Measurements from ENCODE around the gene ETV3.
"Not testable (repeated sequence)": the region's sequence is repeated elsewhere in the genome, so short reads cannot be mapped to it uniquely, and the experiment has no call there.

The ETV3 gene

DNA sequence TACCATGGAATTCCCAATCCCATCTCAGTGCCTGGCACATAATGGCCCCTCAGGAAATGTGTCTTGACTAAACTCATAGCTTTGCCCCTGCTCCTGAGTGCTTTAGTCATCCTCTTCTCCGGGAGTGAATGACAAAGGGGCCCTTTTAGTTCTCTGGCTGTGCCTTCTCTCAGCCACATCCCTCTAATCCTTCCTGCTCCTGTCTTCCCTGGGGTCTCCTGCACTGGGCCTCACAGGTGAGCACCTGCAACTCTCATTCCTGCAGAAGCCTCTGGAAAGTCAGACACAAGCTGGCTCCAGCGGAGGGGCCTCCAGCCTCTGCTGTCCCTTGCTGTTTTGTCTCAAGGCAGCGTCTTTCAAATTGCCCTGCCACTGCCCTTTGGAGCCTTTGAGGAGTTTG is 24.6 kb downstream of the ETV3 start:
- DNase-seq (ENCODE audit: low read depth in 2 of 2, low spot score in 1 of 2), result no peak

- no peak for DNase-seq (ENCODE audit: low read depth in 2 of 2, low spot score in 1 of 2)
These were observed 25.1 kb downstream of the ETV3 start for GRCh38 chr1:157113106-157113505.

DNA sequence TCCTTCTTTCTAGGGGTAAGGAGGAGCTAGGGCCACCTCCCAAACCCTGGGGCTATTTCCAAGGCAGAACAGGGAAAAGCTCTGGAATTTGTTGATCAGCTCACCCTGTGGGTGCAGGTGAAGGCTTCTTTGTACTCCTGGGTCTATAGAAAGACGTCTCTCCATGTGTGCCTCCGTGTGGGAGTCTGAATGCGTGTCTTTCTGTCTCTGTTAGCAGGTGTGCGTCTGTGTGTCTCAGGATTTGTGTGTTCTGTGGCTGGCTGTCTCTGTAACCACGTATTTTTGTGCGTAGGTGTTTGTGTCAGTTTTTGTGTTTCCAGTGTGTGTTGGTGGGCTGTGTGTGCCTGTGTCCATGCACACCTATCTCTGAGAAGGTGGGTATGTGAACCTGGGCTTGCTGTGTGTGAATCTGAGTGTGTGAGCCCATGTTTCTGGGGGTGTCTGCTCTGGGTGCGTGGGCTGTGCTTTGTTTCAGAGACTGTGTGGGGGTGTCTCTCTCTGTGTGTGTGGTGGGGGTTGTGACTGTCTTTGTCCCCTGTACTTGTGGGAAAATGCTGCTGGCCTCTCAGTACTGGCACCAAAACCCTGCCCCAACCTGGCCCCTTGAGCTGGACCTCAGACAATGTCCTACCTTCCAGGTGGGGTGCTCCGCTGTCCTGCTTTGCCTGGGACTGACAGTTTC is 25.9 kb downstream of the ETV3 start:
- DNase-seq (ENCODE audit: low read depth in 2 of 2, low spot score in 1 of 2), result no peak

- DNase-seq (ENCODE audit: low read depth in 2 of 2, low spot score in 1 of 2), result no peak
These were observed 26.6 kb downstream of the ETV3 start for GRCh38 chr1:157111396-157112165.

DNA sequence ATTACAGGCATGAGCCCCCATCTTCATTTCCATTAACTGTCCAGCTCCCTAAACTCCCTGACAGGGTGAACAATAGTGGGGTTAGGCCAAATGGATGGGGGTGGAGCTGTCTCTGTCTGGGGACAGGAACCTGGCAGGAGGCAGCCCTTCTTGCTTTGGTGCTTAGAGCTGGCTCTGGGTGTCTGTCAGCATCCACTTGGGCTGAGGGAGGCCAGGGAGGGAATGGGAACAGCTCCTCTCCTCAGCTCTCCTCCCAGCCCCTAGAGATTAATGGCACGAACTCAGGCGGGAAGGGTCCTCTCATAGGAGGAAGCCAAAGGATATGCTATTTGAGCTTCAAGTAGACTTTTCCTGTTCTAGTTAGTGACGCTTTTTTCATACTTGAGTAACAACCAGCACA is 27.5 kb downstream of the ETV3 start:
- DNase-seq (ENCODE audit: low read depth in 2 of 2, low spot score in 1 of 2), result no peak

DNA sequence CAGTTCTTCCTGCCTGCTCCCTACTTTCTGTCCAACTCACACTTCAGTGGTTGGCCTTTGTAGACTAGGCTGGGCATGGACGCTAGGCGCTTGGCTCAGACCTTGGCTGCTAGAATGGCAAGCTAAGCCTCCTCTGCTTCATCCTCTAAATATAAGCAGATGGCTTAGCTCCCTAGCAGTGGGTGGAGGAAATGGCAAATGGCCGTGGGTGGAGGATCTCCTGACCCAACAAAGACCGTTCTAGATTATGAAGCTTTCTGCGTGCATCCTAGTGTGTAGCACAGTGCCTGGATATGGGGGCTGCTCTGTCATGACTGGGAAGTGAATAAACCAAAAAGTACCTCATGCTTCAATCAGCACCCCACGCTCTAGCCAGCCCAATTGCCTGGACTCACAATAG is 28.2 kb downstream of the ETV3 start:
- no peak for DNase-seq (ENCODE audit: low read depth in 2 of 2, low spot score in 1 of 2)

- DNase-seq (ENCODE audit: low read depth in 2 of 2, low spot score in 1 of 2), result no peak
These were observed 29.7 kb downstream of the ETV3 start for GRCh38 chr1:157108448-157108847.

DNA sequence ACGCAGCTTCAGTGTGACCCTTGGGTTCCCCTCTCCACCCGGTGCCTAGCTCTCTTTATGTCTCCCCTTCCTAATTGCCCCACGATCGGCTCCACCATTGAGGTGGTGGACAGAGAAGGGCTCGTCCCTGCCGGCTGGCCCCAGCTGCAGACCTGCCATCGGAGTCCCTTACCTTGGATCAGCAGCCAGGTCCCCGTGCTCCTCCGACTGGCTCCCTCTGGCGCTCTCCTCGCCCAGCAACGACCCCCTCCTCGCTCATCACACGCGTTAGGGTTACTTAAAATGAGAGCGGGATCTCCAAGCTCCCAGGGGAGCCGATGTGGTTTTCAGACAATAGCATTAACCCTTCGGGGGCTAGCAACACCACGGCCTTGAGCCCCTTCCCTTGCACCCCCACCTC is 30.5 kb downstream of the ETV3 start:
- no peak for DNase-seq (ENCODE audit: low read depth in 2 of 2, low spot score in 1 of 2)

DNA sequence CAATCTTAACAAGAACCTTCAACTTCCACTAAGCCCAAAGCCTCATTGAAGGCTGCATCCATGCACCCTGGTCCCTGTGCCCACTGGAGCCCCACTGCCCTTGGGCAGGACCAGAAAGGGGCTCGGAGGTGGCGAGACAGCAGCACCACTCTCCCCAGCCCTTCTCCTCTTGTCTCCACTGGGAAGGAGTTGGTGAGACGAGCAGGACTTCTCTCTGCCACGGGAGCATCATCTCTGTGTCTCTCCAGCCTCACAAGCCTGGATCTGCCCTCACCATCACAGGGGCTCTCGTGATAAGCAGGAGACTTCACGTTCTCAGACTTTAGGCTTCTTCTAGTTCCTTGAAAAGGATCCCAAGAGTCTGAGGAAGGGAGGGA is 31.4 kb downstream of the ETV3 start:
- no peak for DNase-seq (ENCODE audit: low read depth in 2 of 2, low spot score in 1 of 2)

- DNase-seq (ENCODE audit: low read depth in 2 of 2, low spot score in 1 of 2), result no peak
These were observed 32.0 kb downstream of the ETV3 start for GRCh38 chr1:157105988-157106812.

DNA sequence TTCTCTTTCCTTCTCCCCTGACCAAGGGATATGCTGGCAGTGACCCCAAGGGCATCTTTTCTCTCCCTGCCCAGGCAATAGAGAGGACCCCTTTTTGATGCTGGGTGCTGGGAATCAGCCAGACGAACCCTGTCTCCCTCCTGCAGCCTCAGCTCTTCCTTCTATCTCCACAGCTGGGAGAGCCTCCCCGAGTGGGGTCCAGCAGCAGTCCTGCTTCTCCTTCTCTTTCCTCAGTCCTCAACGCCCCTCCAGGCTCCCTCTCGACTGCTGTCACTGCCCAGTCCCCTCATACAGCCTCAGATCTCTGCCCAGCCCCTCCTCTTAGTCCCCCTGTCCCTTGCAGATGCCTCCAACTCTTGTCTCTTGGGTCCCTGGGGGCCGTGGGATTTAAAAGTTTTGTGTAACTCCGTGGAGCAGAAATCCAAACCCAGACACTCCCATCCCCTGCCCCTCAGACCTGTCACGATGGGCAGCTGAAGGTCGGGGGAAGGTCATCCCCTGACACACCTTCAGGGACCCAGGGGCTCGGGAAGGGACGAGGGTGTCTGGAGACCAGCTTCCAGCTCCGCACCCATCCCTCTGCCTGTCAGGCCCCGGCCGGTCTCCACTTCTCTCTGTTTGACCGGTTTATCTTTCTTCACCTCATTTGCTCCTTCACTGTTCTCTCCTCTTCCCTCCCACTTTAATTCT is 32.8 kb downstream of the ETV3 start:
- DNase-seq (ENCODE audit: low read depth in 2 of 2, low spot score in 1 of 2), result no peak

- no peak for DNase-seq (ENCODE audit: low read depth in 2 of 2, low spot score in 1 of 2)
These were observed 33.4 kb downstream of the ETV3 start for GRCh38 chr1:157104598-157105293.

- DNase-seq (ENCODE audit: low read depth in 2 of 2, low spot score in 1 of 2), result no peak
These were observed 34.9 kb downstream of the ETV3 start for GRCh38 chr1:157103268-157103667.

DNA sequence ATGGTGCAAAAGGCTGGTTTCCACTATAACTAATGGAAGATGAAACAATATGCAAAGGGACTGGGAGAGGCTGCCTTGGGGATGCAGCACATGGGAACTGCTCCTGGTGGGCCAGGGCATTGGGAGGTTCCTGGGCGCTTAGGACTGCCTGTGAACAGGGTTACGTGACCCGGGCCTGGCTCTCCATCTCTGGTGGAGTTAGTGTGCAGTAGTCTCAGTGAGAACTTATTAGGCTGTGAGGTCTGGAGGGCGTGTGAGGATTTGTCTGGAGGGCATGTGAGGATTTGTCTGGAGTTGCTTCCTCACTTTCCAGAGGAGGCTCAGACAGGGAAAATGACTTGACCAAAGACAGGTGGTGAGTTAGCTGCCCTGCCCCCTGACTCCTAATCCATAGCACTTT is 37.0 kb downstream of the ETV3 start:
- DNase-seq (ENCODE audit: low read depth in 2 of 2, low spot score in 1 of 2), result no peak

- no peak for DNase-seq (ENCODE audit: low read depth in 2 of 2, low spot score in 1 of 2)
These were observed 38.6 kb downstream of the ETV3 start, which contains the start of gene ETV3L for GRCh38 chr1:157099633-157100009. Gene ETV3L (minus strand): TSS chr1:157099808. CDS start chr1:157099523, 285 bp downstream.

- DNase-seq (ENCODE audit: low read depth in 2 of 2, low spot score in 1 of 2), result not testable (repeated sequence)
These were observed 39.1 kb downstream of the ETV3 start for GRCh38 chr1:157098987-157099632.

DNA sequence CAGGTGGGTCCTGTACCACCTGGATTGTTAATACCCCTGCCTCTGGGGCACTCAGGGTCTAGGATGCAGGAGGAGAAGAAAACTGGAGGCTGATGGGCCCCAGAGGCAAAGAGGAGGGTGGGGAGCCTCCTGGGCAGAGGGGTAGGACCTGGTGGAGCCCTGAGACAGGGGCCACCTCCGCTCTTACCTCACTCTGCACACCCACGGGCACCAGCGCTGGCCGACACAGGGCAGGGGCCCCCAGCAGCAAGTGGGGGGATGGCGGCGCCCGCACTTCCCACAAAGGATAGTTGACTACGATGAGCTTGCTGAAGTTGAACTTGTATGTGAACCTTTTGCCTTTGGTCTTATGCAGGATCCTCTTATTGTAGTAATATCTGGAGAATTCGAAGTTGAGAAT is 39.7 kb downstream of the ETV3 start:
- DNase-seq (ENCODE audit: low read depth in 2 of 2, low spot score in 1 of 2), result no peak

GRCh38 chr1:157097692-157098091 is 40.5 kb downstream of the ETV3 start:
- DNase-seq (ENCODE audit: low read depth in 2 of 2, low spot score in 1 of 2), result no peak

GRCh38 chr1:157096881-157097280 is 41.3 kb downstream of the ETV3 start:
- no peak for DNase-seq (ENCODE audit: low read depth in 2 of 2, low spot score in 1 of 2)

GRCh38 chr1:157095551-157095950 is 42.6 kb downstream of the ETV3 start:
- no peak for DNase-seq (ENCODE audit: low read depth in 2 of 2, low spot score in 1 of 2)

Data from stimulated activated CD8-positive, alpha-beta memory T cell treated with anti-CD3 and anti-CD28 coated beads, Interleukin-4, amount 100 ng/mL, for 1 hour (primary cell).